ENCODE measurements around the gene GRID1.
"Not testable (repeated sequence)": the region's sequence is repeated elsewhere in the genome, so short reads cannot be mapped to it uniquely, and the experiment has no call there.

The GRID1 gene

GRCh38 chr10:86187499-86188239 lies 178.9 kb downstream of the GRID1 start:
- no peaks in the 10 kb centered on the region for H3K4me1 ChIP-seq
- H3K9me3 ChIP-seq: no peaks in the 10 kb centered on the region
- no peak overlapping the region for H3K4me3 ChIP-seq
- H3K36me3 ChIP-seq (replicated peaks): no peaks in the 10 kb centered on the region
- no peaks in the 10 kb centered on the region for H3K27me3 ChIP-seq (ENCODE audit: low read depth)
- no peak for DNase-seq (ENCODE audit: low spot score in 2 of 2)
- in situ Hi-C loops (cut with MboI; ENCODE audit: low sequenced_read_pairs): no loop called here

DNA sequence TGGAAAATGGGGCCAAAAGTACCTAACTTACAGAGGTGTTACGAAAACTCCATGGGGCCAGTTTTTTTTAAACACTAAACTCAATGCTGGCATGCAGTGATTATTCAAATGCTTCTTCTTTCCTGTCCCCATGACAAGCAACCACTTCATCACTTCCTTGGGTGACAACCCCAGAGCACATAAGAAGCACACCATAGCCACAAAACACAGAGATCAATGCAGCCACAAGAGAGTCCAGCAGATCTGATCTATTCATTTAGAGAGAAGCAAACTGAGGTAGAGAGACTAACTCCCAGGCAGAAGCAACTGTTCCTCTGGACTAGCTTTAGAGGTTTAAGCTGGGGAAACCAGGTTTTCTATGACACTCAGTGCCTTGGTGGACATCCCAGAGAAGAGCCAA lies 180.0 kb downstream of the GRID1 start:
- DNase-seq (ENCODE audit: low spot score in 2 of 2): no peak
- H3K36me3 ChIP-seq (replicated peaks): no peaks in the 10 kb centered on the region
- H3K4me3 ChIP-seq: no peak overlapping the region
- no peaks in the 10 kb centered on the region for H3K9me3 ChIP-seq
- H3K27me3 ChIP-seq (ENCODE audit: low read depth): no peaks in the 10 kb centered on the region
- in situ Hi-C loops (cut with MboI; ENCODE audit: low sequenced_read_pairs): no loop called here
- H3K4me1 ChIP-seq: no peaks in the 10 kb centered on the region

GRCh38 chr10:86182595-86182994 lies 184.0 kb downstream of the GRID1 start:
- Histone ChIP-seq H3K4me1 (no peaks in the 10 kb centered on the region), H3K36me3 (replicated peaks) (no peaks in the 10 kb centered on the region), H3K9me3 (no peaks in the 10 kb centered on the region), H3K27me3 (ENCODE audit: low read depth) (no peaks in the 10 kb centered on the region), H3K4me3 (no peak overlapping the region)
- in situ Hi-C loops (cut with MboI; ENCODE audit: low sequenced_read_pairs): no loop called here
- no peak for DNase-seq (ENCODE audit: low spot score in 2 of 2)

GRCh38 chr10:86182150-86182549 lies 184.4 kb downstream of the GRID1 start:
- in situ Hi-C loops (cut with MboI; ENCODE audit: low sequenced_read_pairs): no loop called here
- DNase-seq (ENCODE audit: low spot score in 2 of 2): no peak
- Histone ChIP-seq H3K9me3 (no peaks in the 10 kb centered on the region), H3K36me3 (replicated peaks) (no peaks in the 10 kb centered on the region), H3K27me3 (ENCODE audit: low read depth) (no peaks in the 10 kb centered on the region), H3K4me3 (no peak overlapping the region), H3K4me1 (no peaks in the 10 kb centered on the region)

- no peaks in the 10 kb centered on the region for H3K27me3 ChIP-seq (ENCODE audit: low read depth)
- DNase-seq (ENCODE audit: low spot score in 2 of 2): no peak
- H3K36me3 ChIP-seq (replicated peaks): no peaks in the 10 kb centered on the region
- no peak overlapping the region for H3K4me3 ChIP-seq
- H3K9me3 ChIP-seq: no peaks in the 10 kb centered on the region
- no peaks in the 10 kb centered on the region for H3K4me1 ChIP-seq
- in situ Hi-C loops (cut with MboI; ENCODE audit: low sequenced_read_pairs): no loop called here
Observed at GRCh38 chr10:86180861-86181260, 185.7 kb downstream of the GRID1 start.

GRCh38 chr10:86179961-86180360 lies 186.6 kb downstream of the GRID1 start:
- no peaks in the 10 kb centered on the region for H3K4me1 ChIP-seq
- H3K27me3 ChIP-seq (ENCODE audit: low read depth): no peaks in the 10 kb centered on the region
- H3K4me3 ChIP-seq: no peak overlapping the region
- no peak for DNase-seq (ENCODE audit: low spot score in 2 of 2)
- H3K36me3 ChIP-seq (replicated peaks): no peaks in the 10 kb centered on the region
- no peaks in the 10 kb centered on the region for H3K9me3 ChIP-seq
- in situ Hi-C loops (cut with MboI; ENCODE audit: low sequenced_read_pairs): no loop called here

GRCh38 chr10:86179153-86179524 lies 187.5 kb downstream of the GRID1 start:
- no peaks in the 10 kb centered on the region for H3K36me3 ChIP-seq (replicated peaks)
- no peaks in the 10 kb centered on the region for H3K27me3 ChIP-seq (ENCODE audit: low read depth)
- no peak for DNase-seq (ENCODE audit: low spot score in 2 of 2)
- in situ Hi-C loops (cut with MboI; ENCODE audit: low sequenced_read_pairs): no loop called here
- no peaks in the 10 kb centered on the region for H3K4me1 ChIP-seq
- no peaks in the 10 kb centered on the region for H3K9me3 ChIP-seq
- no peak overlapping the region for H3K4me3 ChIP-seq

DNA sequence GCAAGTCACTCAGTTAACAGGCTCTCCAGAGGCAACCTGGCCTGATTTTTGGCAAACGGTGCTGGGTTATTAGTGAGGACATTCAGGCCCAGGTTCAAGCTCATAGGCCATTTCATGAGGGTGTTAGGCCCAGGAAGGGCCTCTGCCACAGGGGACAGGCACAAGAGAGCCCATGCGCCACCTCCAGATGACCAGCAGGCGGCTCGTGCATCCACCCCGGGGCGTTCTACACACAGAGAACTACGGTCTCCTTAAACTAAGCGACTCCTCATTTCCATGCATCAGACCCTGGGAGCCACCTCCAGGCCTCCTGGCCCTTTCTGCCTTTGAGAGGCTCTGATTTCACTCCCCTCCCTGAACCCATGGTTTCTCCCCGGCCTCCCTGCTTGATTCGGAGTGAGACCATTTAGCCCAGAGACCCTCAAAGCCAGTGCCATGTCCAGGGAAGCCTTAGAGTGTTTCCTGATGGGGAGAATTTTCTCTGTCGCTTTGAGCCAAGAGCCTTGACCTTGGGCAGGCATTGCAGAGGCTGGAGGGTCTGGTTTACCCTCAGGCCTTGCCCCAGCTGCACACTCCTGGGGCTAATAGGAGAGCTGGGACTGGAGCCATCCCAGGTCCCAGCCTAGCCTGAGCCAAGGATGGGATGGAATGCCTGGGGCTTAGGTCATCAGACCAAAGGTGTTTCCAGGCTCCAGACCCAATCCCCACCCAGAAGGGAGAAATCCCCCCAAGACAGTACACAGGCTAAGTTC lies 188.0 kb downstream of the GRID1 start:
- no peaks in the 10 kb centered on the region for H3K9me3 ChIP-seq
- no peaks in the 10 kb centered on the region for H3K36me3 ChIP-seq (replicated peaks)
- peak in 1 of 2 experiments; percentile 62 for DNase-seq (ENCODE audit: low spot score in 2 of 2)
- H3K4me1 ChIP-seq: no peaks in the 10 kb centered on the region
- no peak overlapping the region for H3K4me3 ChIP-seq
- H3K27me3 ChIP-seq (ENCODE audit: low read depth): no peaks in the 10 kb centered on the region
- in situ Hi-C loops (cut with MboI; ENCODE audit: low sequenced_read_pairs): no loop called here

GRCh38 chr10:86177537-86178155 lies 188.9 kb downstream of the GRID1 start:
- no peaks in the 10 kb centered on the region for H3K4me1 ChIP-seq
- DNase-seq (ENCODE audit: low spot score in 2 of 2): no peak
- H3K27me3 ChIP-seq (ENCODE audit: low read depth): no peaks in the 10 kb centered on the region
- no peaks in the 10 kb centered on the region for H3K9me3 ChIP-seq
- in situ Hi-C loops (cut with MboI; ENCODE audit: low sequenced_read_pairs): no loop called here
- H3K4me3 ChIP-seq: no peak overlapping the region
- no peaks in the 10 kb centered on the region for H3K36me3 ChIP-seq (replicated peaks)

GRCh38 chr10:86176850-86177536 lies 189.6 kb downstream of the GRID1 start:
- in situ Hi-C loops (cut with MboI; ENCODE audit: low sequenced_read_pairs): no loop called here
- H3K4me1 ChIP-seq: no peaks in the 10 kb centered on the region
- DNase-seq (ENCODE audit: low spot score in 2 of 2): no peak
- H3K4me3 ChIP-seq: no peak overlapping the region
- no peaks in the 10 kb centered on the region for H3K36me3 ChIP-seq (replicated peaks)
- H3K9me3 ChIP-seq: no peaks in the 10 kb centered on the region
- no peaks in the 10 kb centered on the region for H3K27me3 ChIP-seq (ENCODE audit: low read depth)

GRCh38 chr10:86175476-86175875 lies 191.1 kb downstream of the GRID1 start:
- DNase-seq (ENCODE audit: low spot score in 2 of 2); H3K4me1 ChIP-seq; H3K9me3 ChIP-seq; H3K4me3 ChIP-seq; in situ Hi-C loops (cut with MboI; ENCODE audit: low sequenced_read_pairs); H3K27me3 ChIP-seq (ENCODE audit: low read depth); H3K36me3 ChIP-seq (replicated peaks): not testable (repeated sequence)

DNA sequence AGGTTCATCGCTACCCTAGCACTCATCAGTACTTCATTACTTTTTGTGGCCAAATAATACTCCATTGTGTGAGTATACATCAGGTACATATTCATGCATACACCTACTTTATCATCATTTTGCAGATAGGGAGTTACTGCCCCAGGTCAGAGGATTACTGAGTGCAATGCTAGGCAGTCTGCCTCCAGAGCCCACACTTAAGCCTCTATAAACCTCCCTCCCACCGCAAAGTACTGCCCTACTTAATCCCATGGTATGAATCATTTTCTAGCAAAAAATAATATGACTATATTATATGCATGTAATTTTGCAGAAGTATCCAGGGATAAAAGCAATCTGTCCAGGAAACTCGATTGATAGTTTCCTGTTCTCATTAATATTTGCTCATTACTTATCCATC lies 194.3 kb downstream of the GRID1 start:
- no peak overlapping the region for H3K4me3 ChIP-seq
- no peaks in the 10 kb centered on the region for H3K27me3 ChIP-seq (ENCODE audit: low read depth)
- H3K4me1 ChIP-seq: no peaks in the 10 kb centered on the region
- no peaks in the 10 kb centered on the region for H3K9me3 ChIP-seq
- H3K36me3 ChIP-seq (replicated peaks): no peaks in the 10 kb centered on the region
- in situ Hi-C loops (cut with MboI; ENCODE audit: low sequenced_read_pairs): no loop called here
- DNase-seq (ENCODE audit: low spot score in 2 of 2): no peak

- in situ Hi-C loops (cut with MboI; ENCODE audit: low sequenced_read_pairs): no loop called here
- H3K4me1 ChIP-seq: no peaks in the 10 kb centered on the region
- DNase-seq (ENCODE audit: low spot score in 2 of 2): no peak
- H3K9me3 ChIP-seq: no peaks in the 10 kb centered on the region
- no peaks in the 10 kb centered on the region for H3K36me3 ChIP-seq (replicated peaks)
- H3K27me3 ChIP-seq (ENCODE audit: low read depth): no peaks in the 10 kb centered on the region
- H3K4me3 ChIP-seq: no peak overlapping the region
Observed at GRCh38 chr10:86170255-86171108, 196.1 kb downstream of the GRID1 start.
